Stimulated activated CD4-positive, alpha-beta T cell treated with anti-CD3 and anti-CD28 coated beads, Interleukin-4, amount 100 ng/mL, for 4 hours (primary cell): ENCODE data around the gene GPC4.

Source experiments
- DNase-seq, 2 experiments: peaks; one replicate each; pipeline ENCODE4 v3.0.0-alpha.2; 2020

Gene GPC4

DNA sequence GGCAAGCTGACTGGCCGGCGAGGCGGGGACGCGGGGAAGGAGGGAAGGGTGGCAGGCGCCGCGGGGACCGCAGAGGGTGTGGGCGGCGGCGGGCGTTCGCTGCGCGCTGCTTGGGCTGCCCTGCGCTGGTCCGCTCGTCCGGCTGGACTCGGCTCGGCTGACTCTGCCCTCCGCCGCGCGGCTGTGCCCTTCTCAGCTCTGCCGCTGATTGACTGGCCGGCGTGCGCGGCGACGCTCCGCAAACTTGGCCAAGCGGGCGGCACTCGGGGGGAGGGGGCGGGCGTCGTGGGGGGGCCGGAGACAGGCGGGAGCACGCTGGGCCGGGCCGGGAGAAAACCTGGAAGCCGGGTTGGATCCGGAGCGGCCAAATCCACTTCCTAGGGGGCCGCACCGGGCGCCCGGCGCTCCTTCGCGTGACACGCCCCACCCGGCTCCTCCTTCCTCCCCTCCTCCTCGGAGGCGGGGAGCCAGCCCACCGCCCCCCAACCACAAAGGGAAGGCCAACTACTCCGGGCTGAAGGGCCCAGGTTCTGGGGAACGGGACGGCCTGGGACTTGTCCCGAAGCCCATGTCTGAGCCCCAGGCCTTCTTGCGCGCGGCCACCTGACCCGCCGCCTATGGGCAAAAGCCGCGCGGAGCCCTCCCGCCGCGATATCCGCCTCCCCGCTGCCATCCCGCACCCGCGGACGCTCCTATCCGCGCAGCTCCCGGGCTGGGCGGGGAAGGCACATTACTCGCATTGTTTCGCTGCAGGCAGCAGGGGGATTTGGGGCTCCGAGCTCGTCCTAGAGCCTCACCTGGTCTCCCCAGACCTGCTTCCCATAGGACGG is at the start of gene GPC4:
TSS of gene GPC4 (minus strand) at position 214 of the 830 bp plus-strand sequence. CDS start 524 bp downstream, outside the sequence.
- DNase-seq = no peak

DNA sequence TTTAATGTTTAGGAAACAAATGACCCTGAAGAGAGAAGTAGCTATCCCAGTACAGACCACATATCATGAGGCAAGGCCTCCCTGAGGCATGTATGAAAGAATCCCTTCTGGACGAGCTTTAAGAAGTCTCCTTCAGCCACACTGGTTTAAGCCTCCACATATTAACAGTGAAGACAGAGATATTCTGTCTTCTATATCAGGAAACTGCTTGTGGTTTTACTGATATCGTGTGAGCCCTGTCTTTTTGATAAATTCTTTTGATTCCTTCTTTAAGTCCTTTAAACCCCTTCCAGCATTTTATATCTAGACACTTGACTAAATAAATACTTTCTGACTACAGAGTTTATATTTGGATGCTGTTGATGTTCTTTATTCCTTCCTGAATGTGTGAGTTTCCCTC is 45.9 kb upstream of the GPC4 start:
- DNase-seq = no peak

DNA sequence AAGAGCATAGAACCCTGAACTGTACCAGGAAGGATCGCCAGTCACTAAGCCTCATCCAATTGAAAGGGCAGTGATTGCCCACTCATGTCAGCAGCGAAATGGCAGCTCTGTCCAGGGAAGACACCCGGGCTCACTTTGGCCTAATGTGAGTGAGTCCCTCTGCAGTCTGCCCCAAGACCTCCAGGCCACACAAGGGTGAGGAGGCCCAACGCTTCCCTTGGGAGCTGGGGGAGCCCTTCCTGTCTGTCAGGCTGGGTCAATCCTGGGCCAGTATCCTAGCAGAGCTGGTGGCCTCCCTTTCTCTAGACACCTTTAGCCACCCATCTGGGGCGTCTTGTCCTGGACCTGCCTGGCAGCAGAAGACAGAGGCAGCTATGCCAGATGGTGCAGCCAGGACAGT is 39.6 kb upstream of the GPC4 start:
- DNase-seq = no peak

DNA sequence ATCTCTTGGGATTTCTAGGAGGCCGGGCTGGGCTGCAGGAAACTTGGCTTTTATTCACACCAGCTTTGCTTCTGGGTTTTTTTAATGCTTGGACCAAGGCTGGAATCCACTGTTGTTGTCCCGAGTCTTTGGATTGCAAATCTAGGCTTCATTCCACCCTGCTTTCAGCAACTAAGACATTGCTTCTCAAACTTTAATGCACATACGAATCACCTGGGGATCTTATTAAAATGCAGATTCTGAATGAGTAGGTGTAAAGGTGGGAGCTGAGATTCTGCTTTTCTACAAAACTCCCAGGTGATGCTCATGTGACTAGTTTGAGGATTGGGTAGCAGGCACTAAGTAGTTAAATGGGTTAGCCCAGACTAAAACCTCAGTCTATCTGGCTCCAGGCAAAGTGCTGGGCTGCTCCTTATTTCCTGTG is 39.2 kb upstream of the GPC4 start:
- no peak for DNase-seq

DNA sequence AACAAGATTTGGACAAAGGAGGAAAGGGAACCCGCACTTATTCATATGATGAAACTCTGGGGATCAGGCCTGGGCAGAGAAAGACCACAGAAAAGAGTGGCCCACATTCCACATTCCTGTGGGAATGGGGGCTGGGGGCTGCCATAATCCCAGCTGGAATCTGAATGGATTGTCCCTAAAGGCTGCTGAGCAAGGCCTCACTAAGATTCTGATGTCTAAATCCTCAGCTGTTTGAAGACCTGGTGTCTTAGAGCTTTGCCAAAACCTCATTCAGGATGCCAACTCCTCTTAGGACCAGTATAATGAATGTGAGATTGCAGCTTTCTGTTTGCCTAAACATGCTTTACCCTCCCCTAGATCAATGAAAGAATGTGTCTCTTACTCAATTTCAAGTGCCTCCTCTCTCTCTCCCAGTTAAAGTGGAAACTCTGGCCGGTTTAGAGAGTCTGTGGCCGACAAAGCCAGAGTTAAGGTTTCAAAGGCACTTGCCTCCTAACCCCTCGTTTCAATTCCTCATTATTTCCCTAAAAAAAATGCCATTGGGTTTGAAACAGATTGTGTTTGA is 33.3 kb upstream of the GPC4 start:
- DNase-seq = no peak

DNA sequence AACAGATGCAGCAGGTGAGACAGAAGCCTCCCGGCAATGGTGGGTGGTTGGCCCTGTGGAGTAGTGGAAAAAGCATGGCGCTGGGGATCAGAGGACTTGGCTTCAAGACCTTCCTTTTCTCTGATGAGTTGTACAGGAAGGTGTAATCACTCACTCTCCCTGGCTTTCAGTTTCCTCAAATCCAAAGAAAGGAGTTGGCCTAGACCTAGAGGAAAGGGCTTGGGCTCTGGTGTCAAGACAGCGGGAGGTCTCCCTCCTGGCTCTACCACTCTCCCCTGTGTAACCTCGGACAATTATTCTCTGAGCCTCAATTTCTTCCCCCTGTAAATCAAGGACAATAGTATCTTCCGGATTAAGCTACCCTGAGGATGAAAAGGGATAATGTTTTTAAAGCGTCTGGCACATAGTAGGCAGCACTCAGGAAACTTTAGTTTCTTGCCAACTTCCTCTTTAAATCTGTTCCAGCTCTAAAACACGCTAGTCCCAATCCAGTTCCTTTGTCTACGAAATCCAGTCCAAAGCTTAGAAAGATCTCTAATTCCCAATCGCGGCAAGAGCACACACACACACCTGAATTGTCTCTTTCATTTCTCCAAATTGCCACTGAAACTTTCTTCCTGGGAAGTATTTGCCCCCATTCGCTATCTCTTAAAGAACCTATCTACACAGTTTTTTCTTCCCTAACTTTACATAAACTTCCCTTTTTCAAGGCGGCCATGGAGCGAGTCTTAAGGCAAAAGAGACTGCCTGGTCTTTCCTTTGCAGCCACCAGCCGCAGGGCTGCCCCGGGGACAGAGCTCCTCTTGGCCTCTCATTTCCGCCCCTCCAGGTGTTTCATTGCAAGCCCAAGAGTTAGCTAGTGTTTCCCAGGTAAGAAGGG is 29.9 kb upstream of the GPC4 start:
- DNase-seq = no peak

DNA sequence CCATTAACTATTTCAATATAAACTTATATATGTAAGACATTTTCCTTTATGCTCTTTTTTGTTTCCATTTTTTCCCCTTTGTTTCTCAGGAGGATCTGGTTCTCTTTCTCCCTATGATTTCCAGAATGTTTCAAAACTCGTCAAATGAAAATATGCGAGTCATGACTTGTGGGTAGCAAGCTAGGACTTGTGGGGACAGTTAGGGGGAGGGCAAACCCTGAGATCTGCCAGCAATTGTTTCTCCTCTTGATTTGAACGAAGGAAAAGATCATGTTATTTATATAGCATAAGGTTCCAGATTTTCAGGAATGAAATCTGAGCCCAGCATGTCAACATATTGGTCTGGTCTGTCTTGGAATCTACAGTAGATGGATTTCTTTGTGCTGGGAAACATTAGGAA is 28.9 kb upstream of the GPC4 start:
- no peak for DNase-seq

DNA sequence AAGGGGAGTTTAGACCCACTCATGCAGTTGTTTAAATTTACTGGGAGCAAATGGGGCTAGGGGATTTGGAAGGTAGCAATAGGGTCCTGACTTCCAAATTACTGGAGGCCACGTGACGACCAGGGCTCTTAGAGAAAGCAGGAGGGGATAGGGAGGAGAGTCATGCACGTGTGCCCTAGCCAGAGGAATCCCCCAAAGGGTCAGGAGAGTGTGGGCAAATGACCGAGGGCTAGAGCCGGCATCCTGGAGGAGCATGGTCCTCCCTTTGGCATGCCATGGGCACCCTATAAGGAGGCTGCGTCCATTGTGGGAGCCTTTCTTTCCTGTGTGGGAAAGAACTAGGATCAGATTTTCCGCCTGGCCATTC is 25.5 kb upstream of the GPC4 start:
- DNase-seq = no peak

DNA sequence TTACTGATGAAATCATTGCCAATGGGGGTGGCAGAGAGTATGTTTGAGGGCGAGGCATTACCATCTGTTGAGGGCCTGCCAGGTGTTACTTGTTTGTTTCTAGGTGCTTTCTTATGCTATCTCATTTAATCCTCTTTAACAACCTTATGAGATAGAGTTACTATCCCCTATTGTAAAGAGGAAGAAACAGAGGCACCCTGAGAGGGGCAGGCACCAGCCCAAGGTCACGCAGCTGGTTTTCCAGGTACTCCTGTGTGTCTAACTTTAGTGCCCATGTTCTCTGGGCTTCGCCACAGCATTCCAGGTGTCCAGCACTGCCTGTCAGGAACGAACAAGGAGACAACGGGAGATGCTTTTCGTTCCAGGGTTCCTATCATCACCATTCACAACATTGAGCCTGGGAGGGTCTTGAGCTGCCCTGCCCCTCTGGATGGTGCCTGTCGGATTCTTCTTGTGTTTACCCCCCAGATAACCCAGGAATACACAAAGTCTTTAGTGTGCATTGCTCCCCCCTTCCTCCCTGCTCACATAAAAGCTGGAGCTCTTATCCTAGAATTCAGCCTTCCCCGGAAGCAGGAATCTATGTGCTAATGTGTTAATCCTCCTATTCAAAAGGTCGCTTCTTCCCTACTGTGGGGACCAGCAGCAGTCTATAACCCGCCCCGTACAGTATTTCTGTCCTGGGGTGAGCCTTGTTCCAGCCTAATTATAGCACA is 24.9 kb upstream of the GPC4 start:
- DNase-seq = no peak

DNA sequence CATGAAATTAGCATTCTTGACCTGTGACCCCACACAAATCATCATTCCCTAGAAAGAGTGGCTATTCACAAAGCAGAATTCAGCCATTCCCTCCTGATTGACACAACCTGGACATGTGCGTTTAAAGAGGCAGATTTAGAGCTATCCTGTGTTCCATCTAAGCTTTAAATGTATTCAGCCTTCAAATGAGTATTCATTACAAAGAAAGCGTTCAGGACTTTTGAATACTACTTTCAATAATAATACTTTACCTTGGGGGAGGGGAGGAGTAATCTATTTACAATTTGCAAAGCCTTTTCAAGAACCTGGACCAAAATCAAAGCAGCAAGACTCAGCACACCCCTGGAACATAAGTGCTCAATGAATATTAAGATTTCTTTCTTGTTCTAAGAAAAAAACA is 22.5 kb upstream of the GPC4 start:
- DNase-seq = no peak

DNA sequence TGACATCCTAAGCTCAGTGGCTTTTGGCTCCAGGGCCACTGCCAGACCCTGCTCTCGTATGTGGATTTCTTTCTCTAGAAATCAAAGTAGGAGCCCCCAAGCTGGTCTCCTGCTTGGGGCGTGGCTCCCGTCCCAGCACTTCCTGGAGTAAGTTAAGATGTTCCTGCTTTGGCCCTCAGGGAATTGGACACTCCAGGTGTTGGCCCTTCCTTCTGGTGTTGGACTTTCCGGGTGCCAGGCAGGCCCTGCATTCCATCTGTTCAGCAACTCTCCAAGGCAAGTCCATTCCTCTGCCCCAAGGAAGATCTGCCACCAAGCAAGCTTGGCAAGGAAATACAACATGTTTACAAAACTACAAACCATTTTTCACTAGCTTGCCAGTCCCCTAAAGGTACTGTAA is 22.1 kb upstream of the GPC4 start:
- DNase-seq = no peak

DNA sequence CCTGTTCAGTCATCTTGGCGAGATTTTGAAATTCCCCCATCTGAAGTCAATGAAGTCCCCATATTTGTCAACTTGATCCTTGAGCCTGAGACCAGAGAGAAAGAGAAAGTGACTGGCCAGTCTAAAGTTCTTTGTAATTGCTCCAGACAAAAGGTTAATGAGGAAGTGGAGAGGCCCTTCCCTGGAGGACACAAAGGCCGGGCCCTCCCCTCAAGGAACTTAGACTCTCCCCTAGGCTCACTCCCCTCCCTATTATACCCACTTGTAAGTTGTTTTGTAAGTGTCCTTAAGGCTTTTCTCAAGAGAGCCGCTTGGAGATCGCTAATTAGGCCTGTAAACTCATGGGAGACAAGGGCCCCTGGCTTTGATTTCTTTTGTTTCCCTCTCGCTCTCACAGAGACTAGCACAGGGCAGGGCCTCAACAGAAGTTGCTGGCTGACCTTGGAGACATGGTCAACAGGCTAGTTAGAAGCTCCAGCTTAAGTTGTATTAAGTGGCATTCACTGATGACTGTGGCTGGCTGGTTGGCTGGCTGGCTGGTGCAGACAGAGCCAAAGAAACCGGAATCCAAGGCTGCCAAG is 20.3 kb upstream of the GPC4 start:
- DNase-seq = no peak

DNA sequence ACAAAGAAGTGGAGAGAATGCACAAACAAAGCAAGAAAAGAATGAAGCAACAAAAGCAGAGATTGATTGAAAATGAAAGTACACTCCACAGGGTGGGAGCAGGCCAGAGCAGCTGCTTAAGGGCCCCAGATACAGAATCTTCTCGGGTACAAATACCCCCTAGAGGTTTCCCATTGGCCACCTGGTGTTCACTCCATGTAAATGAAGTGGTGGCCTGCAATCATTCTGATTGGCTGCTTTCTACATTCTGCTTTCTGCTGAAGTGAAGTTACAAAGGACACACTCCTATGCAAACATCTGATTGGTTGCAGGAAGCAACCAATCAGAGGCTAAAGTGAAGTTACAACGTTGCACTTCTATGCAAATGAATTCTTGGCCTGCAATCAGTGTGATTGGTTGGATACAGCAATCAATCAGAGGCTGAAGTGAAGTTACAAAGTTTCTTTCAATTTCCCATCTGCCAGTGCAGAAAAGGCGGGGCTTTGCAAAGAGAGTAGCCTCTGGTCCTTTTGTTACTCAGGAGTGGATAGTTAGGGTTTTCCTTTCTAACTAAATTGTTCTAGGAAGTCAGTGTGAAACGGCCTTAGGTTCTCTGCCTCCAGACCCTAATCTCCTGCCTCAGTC is 19.0 kb upstream of the GPC4 start:
- DNase-seq = no peak

DNA sequence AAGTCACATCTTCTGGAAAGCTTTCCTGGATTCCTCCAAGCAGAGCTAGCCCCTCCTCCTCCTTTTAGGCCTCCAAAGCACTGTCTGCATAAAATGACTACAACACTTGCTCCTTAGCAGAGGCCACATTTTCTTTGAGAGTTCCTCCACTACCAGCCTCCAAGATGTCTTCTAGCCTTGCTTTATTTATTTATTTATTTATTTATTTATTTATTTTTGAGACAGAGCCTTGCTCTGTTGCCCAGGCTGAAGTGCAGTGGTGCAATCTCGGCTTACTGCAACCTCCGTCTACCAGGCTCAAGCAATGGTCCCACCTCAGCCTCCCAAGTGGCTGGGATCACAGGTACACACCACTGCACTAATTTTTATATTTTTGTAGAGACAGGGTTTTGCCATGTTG is 4.6 kb upstream of the GPC4 start:
- no peak for DNase-seq

DNA sequence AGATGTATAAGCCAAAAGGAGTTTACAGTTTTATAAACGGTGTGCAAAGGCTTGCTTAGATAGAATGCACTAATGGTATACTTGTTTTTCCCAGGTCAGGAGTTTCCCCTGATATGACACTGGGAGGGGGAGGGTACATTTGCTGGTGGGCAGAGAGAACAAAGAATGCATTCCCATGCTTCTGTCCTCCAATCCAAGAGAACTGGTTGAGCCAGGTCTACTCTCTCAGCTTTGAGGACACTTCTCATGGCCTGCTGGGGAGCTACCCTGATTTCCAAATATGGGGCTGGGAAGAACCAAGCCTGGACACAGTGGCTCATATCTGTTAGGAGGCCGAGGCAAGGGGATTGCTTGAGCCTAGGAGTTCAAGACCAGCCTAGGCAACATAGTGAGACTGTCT is 3.3 kb upstream of the GPC4 start:
- DNase-seq = no peak

DNA sequence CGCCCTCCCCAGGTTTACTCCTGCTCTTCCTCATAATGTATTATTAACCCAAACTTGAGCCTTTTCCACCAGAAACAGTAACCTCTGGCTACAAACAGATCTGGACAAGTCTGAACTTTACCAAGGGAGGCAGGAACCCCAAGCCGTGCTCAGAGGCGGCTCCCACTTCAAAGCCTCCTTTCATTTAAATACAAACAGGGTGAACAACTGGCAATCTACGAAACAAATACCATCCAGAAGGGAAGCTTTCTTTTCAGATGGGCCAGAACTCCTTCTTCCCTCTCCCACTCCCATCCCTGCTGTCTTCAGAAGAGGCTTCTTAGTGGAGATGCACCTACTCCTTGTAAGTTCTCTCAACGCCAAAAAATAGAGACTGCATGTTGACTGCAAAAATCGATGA is 2.1 kb upstream of the GPC4 start:
- DNase-seq = no peak

DNA sequence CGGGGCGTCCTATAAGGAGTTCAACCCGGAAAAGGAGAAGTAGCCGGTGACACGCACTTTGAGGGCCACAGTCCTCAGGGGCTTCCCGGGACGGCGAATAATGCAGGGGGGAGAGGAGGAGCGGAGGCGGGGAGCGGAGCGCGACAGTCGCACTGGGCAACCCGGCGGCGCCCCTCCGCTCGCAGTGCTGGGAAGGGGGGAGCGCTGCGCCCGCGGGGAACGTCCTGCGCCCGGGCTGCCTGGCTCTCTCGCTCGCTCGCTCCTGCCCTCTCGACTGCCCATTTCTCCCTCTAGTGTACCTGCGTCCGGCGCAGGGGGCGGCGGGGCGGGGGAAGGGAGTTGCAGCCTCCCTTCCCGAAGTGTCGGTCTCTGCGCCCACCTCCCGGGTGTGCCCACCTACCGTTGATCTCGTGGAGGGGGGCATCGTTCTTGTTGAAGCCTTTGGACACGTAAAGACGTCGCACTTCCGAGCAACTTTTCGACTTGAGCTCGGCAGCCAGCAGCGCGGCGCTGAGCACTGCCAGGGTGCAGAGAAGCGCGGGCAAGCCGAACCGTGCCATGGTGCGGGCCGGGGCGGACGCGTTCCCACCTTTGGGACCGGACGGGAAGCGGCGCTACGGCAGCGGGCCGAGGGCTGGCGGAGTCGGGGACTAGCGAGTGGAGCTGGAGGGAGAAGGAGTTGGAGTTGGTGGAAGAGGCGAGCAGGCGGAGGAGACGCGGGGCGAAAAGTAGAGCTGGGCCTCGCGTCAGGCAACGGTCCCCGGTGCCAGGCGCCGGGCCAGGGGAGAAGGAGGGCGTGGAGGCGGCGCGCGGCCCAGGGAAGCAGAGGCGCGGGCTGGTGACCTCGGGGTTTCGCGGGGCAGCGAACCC is 648 bp downstream of the GPC4 start:
- DNase-seq = no peak

DNA sequence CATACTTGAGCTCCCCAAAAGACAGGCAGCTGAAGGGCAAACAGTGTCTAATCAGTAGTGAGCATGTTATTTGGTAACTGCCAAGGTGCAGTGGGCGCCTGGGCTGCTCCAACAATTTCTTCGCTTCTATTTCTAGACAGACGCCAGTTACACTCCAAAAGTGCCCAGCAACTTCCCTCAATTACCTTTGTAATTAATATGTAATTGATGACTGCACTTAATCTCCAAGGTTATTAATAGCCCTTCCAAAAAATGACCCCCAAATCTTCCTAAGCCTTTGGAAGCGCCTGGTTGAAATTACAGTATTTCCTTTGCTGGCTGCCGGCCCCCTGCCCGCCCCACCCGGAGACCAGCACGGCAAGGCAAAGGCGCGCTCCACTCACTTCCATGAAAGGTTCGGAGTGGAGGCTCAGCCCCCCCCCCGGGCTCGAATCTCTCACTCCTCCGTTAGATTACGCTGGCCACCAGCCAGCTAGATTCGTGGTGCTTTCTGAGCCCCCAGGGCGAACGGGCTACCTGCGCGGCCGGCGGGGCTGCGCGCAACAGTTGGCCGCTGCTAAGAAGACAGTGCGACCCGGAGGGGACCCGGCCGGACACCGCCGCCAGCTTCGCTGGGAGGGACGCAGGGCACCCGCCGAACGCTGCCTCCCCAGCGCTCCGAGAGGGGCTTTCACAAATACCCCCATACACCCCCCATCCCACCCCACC is 1.9 kb downstream of the GPC4 start:
- DNase-seq = no peak

DNA sequence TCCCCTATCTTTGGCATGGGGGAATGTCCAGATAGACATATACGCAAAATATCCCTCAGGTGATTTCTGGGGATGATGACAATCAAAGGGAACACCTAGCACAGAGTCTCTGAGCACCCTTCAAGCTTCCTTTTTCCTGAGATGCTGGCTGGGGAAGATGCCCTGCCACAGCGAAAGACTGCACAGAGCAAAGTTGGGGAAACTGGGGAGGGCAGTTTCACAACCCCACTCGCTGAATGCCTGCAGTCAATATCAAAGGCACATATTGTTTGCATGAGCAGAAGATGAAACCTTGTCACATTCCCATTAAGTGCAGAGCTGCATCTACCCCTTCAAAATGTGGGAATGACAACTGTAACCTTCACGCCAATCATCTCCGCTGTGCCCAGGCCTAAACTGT is 2.6 kb downstream of the GPC4 start:
- no peak for DNase-seq

DNA sequence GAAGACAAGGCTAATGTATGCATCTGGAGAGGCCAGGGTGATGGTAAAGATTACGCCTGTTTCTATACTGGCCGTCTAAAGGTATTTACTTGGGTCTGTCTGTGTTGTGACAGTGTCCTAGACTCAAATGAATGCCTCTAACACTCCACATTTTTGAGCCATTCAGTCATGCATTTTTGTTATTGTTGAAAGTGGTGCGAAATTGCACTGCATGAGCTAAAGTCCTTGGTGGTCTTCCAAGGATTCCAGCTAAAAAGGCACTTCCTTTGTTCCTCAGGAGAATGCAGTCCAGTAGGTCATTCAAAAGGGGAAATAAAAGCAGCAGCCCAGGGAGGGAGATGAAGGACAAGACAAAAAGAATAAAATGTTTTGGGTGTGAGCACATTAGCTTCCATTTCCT is 3.0 kb downstream of the GPC4 start:
- DNase-seq = no peak

DNA sequence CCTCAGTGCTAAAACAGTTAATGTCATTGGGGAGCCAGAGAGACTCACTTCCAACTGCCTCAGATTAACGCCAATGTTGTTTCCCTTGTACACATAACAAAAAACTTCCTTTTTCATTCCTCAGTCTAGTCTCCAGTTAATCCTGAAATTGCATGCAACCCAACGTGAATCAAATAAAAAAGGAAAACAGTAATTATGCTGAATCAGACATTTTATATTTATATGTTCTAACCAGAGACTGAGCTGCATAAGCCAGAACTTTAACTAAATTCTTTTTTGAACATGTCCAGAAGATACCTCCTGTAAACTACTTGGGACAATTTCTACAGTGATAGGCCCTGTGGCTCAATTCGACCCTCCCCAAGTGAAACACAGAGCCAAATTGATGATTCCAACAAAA is 4.7 kb downstream of the GPC4 start:
- no peak for DNase-seq
